Heart right ventricle (tissue), 16 donors: Measurements from ENCODE around the gene ARHGEF12. TPM values are rescaled to one million over a fixed set of nuclear protein-coding genes. Genes with fewer than 3 reads are reported as not detected.

Experiments
- ATAC-seq, 8 donors: fragments of 200-7000 bp; cut with Tn5 transposase; one replicate each; pipeline ENCODE4 v1.9.1; 2020; ENCODE audit warnings: mild to moderate bottlenecking in 8 of 8, moderate library complexity in 8 of 8, moderate number of reproducible peaks in 1 of 8
- DNase-seq, 2 donors: peaks; one replicate each; pipeline ENCODE4 v3.0.0-alpha.2; 2020
- H3K27ac ChIP-seq, 10 donors: fragments of 200-600 bp; sonication (generic) in 2 of 10; one replicate each; pipeline versions ENCODE4 v1.5.0 to v1.8.0; 2020 to 2022; ENCODE audit warnings: mild to moderate bottlenecking in 3 of 10
- H3K27me3 ChIP-seq, 7 donors: fragments of 200-600 bp; one replicate each; pipeline ENCODE4 v1.8.0; 2021 to 2022; ENCODE audit warnings: mild to moderate bottlenecking in 2 of 7
- H3K36me3 ChIP-seq, 9 donors: fragments of 200-600 bp; sonication (generic) in 1 of 9; one replicate each; pipeline versions ENCODE4 v1.5.0 to v1.8.0; 2020 to 2022; ENCODE audit warnings: mild to moderate bottlenecking in 2 of 9
- H3K4me1 ChIP-seq, 9 donors: fragments of 200-600 bp; sonication (generic) in 1 of 9; one replicate each; pipeline versions ENCODE4 v1.5.0 to v1.8.0; 2020 to 2022; ENCODE audit warnings: mild to moderate bottlenecking in 4 of 9
- H3K4me3 ChIP-seq, 10 donors: fragments of 200-600 bp; sonication (generic) in 2 of 10; one replicate each; pipeline versions ENCODE4 v1.5.0 to v1.8.0; 2020 to 2022; ENCODE audit warnings: mild to moderate bottlenecking in 7 of 10, moderate library complexity in 2 of 10
- H3K9me3 ChIP-seq, 11 donors: fragments of 200-600 bp in 10 of 11; sonication (generic) in 2 of 11; one replicate each; pipeline versions ENCODE4 v1.5.0 to v1.8.0; 2013 to 2022; ENCODE audit warnings: mild to moderate bottlenecking in 2 of 11, control low read depth in 1 of 11, moderate library complexity in 1 of 11
- CTCF ChIP-seq, 9 donors: fragments of 200-600 bp; sonication (generic) in 2 of 9; IDR thresholded peaks; one replicate each; pipeline versions ENCODE4 v1.5.0 to v1.8.0; 2021 to 2022; ENCODE audit warnings: antibody characterized with exemption in 9 of 9, mild to moderate bottlenecking in 5 of 9, moderate library complexity in 1 of 9
- WGBS, 2 donors: extraction: QIAGEN DNeasy Blood & Tissue Kit; methylation state at CpG; one replicate each; pipeline ENCODE4 v1.1.7; 2013; ENCODE audit warnings: inconsistent platforms in 1 of 2; 5-methylcytosine and 5-hydroxymethylcytosine counted together
- intact Hi-C, 10 donors: fragments of 100-400 bp; cut with DNase I; formaldehyde crosslinking; loops; one replicate each; pipeline versions ENCODE4 v1.11.1 to v1.14.2; 2022
- polyA plus RNA-seq, 2 donors: library from polyadenylated mRNA; stranded (reverse); fragments of 200-250 nt; gene quantifications; one replicate each; pipeline ENCODE4 v1.2.3, GENCODE V29; 2013
- total RNA-seq, 10 donors: library from RNA; stranded (reverse); fragmentation: NEBNext Ultra II Directional in 3 of 10; extraction: Animal tissue kit (Norgen Biotek cat#: 25700) in 3 of 10; gene quantifications; one replicate each; pipeline versions ENCODE4 v1.2.1 to v1.2.4, GENCODE V29; 2021 to 2023
- donor health status: Arrhythmogenic right ventricular cardiomyopathy.
- donor health status: ischemic (EF 13 %, LVEDD 7.1; RV severe dilation, severe dysfunction).
- donor health status: healthy with polysubstance abuse.
- donor health status: DM: no; HTN: yes; CAD: no.
- donor health status: DM: no; HTN: no; CAD: no.
- donor health status: ischemic (EF 25% LVEDD 6.9; RV normal size, moderate dysfunction).
- donor health status: ischemic (EF 25% LVEDD 5.7; RV mildly dilated, moderate dysfunction).
- donor health status: healthy.
- donor health status: DM: yes; HTN: yes; CAD: no.
- donor health status: Ischemic cardiomyopathy.
- donor health status: ischemic (EF 35%, LVEDD 5.7; RV mildly dilated, moderate dysfunction).
- donor health status: nonischemic (EF 11% LVEDD 7.7; RV severe dilation, severe dysfunction).
- donor health status: DM: yes; HTN: yes; CAD: no.
- donor health status: PGD.
- donor health status: ischemic (EF 29% LVEDD 5.4; RV normal size, mild dysfunction).
- donor health status: nonischemic (EF 23%, LVEDD 6.1; RV moderate dilation, normal function).

Gene ARHGEF12
- total and polyA plus RNA-seq, 12 donors = 20.0 to 155 (median 110) TPM

GRCh38 chr11:120413480-120413879 is 77.3 kb downstream of the ARHGEF12 start:
- intact Hi-C loops = no loop called here
- no peak for TF ChIP-seq CTCF (IDR thresholded peaks at IDR 0.05)
- Histone ChIP-seq H3K4me1 (peaks cover 0 to 18% (median 3%) of the 10 kb centered on the region in 9 donors), H3K9me3 (no peaks in the 10 kb centered on the region), H3K27ac (no peak overlapping the region), H3K36me3 (peaks cover 0 to 85% (median 0%) of the 10 kb centered on the region in 9 donors), H3K27me3 (no peaks in the 10 kb centered on the region), H3K4me3 (no peak overlapping the region)
- no peak for ATAC-seq
- no peak for DNase-seq

GRCh38 chr11:120420572-120420971 is 84.4 kb downstream of the ARHGEF12 start:
- ATAC-seq = no peak
- intact Hi-C loops = loop anchor here in 1 of 10 donors (10.0 kb wide), 1 partner anchor 76 kb away; no protein-coding TSS in a partner anchor
- TF ChIP-seq CTCF (IDR thresholded peaks at IDR 0.05) = no peak
- H3K27me3 ChIP-seq = no peaks in the 10 kb centered on the region
- no peak overlapping the region for H3K27ac ChIP-seq
- H3K9me3 ChIP-seq = no peaks in the 10 kb centered on the region
- H3K4me3 ChIP-seq = no peak overlapping the region
- peaks cover 0 to 88% (median 15%) of the 10 kb centered on the region in 9 donors for H3K36me3 ChIP-seq
- peaks cover 0 to 8% (median 0%) of the 10 kb centered on the region in 9 donors for H3K4me1 ChIP-seq
- WGBS, 2 donors = 96 to 97% methylated on average over 4 of the region's 4 CpGs
- DNase-seq = no peak

- intact Hi-C loops = loop anchor here in 1 of 10 donors (10.0 kb wide), 1 partner anchor 80 kb away; no protein-coding TSS in a partner anchor
- 89 to 91% methylated on average over 3 of the region's 3 CpGs for WGBS, 2 donors
- H3K9me3 ChIP-seq = no peaks in the 10 kb centered on the region
- H3K36me3 ChIP-seq = peaks cover 0 to 93% (median 15%) of the 10 kb centered on the region in 9 donors
- H3K4me1 ChIP-seq = peaks cover 0 to 13% (median 0%) of the 10 kb centered on the region in 9 donors
- no peaks in the 10 kb centered on the region for H3K27me3 ChIP-seq
- no peak overlapping the region for H3K4me3 ChIP-seq
- H3K27ac ChIP-seq = no peak overlapping the region
- TF ChIP-seq CTCF (IDR thresholded peaks at IDR 0.05) = no peak
- no peak for ATAC-seq
- no peak for DNase-seq
Observed at GRCh38 chr11:120424185-120424969, 88.2 kb downstream of the ARHGEF12 start.

- DNase-seq (no peak), ATAC-seq (no peak)
- Histone ChIP-seq H3K27me3 (no peaks in the 10 kb centered on the region), H3K4me1 (peaks cover 0 to 18% (median 0%) of the 10 kb centered on the region in 9 donors), H3K4me3 (no peak overlapping the region), H3K9me3 (no peaks in the 10 kb centered on the region), H3K27ac (no peak overlapping the region), H3K36me3 (peaks cover 0 to 95% (median 15%) of the 10 kb centered on the region in 9 donors)
- TF ChIP-seq CTCF (IDR thresholded peaks at IDR 0.05) = no peak
- WGBS, 2 donors = 84 to 91% methylated on average over 3 of the region's 3 CpGs
- intact Hi-C loops = loop anchor here in 1 of 10 donors (10.0 kb wide), 1 partner anchor 80 kb away; no protein-coding TSS in a partner anchor
Observed at GRCh38 chr11:120424970-120425332, 88.7 kb downstream of the ARHGEF12 start.
